Activated CD4-positive, alpha-beta T cell treated with anti-CD3 and anti-CD28 coated beads, Interleukin-2, amount 50 U/mL, for 4 hours (primary cell): ENCODE results near the gene TMEM119.
"Not testable (repeated sequence)": the region's sequence is repeated elsewhere in the genome, so short reads cannot be mapped to it uniquely, and the experiment has no call there.

Source experiments
- DNase-seq, 2 experiments: peaks; one replicate each; pipeline ENCODE4 v3.0.0-alpha.2; 2020

Gene TMEM119

DNA sequence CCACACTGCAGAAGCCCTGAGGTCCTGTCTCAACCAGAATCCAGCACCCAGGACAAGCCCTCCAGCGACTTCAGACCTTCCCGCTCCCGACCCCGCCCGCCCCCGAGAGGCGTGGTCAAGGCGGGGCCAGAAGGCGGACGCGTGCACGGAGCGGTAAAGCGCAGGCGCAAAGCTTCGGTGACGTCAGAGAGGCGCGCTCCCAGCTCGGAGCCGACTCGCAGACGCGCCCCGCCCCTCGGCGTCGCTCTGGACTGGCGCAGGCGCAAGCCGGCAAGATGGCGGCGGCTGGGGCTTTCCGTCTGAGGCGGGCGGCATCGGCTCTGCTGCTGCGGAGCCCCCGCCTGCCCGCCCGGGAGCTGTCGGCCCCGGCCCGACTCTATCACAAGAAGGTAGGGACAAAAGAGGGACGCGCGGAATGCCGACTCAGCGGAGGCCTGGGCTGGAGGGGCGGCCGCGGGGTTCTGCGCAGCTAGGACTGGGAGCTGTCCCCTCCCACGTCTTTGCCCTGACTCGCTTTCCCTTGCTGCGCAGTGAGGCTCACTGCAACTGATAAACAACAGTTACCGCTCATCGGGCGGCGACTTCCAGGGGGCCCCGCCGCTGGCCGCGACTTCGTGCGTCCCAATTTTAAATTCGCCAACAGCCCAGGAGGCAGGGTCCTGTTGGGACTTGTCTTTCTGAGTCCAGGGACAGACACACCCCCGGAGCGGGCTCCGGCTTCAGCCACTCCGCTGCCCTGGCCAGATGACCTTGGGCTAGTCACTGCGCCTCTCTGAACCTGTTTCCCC is 35.3 kb downstream of the TMEM119 start, which contains the start of gene ISCU:
TSS of gene ISCU (plus strand) at position 249 of the 788 bp plus-strand sequence. CDS start at position 276, 27 bp downstream.
- DNase-seq: peak; percentile 97 to 98

GRCh38 chr12:108561852-108562347 is 36.0 kb downstream of the TMEM119 start:
- no peak for DNase-seq

GRCh38 chr12:108560752-108561719 is 36.8 kb downstream of the TMEM119 start, which contains the start of gene SART3:
Gene SART3, minus strand, starts transcription at chr12:108561173. Its CDS starts 19 bp downstream, at chr12:108561154.
- DNase-seq: peak; percentile 76 to 77

- no peak for DNase-seq
These were observed 37.6 kb downstream of the TMEM119 start for GRCh38 chr12:108560321-108560721.

GRCh38 chr12:108559748-108560147 is 38.1 kb downstream of the TMEM119 start:
- no peak for DNase-seq

DNA sequence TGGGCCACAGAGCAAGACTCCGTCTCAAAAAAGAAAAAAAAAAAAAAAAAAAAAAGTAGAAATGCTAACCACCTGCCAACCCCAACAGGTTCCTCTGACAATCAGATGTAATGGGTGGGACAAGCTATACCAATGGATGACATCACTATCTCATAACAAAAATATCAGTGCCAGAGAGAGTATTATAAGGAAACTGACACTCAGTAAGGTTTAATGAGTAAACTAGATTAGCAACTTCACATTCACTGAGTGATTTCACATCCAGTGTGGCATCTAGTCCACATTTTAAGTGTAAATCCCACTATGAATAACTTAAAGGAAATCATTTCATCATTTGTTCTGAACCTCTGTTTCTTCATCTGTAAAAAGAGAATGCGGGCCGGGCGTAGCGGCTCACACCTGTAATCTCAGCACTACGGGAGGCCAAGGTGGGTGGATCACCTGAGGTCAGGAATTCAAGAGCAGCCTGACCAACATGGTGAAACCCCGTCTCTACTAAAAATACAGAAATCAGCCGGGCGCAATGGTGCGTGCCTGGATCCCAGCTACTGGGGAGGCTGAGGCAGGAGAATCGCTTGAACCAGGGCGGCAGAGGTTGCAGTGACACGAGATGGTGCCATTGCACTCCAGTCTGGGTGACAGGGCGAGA is 38.8 kb downstream of the TMEM119 start:
- no peak for DNase-seq

DNA sequence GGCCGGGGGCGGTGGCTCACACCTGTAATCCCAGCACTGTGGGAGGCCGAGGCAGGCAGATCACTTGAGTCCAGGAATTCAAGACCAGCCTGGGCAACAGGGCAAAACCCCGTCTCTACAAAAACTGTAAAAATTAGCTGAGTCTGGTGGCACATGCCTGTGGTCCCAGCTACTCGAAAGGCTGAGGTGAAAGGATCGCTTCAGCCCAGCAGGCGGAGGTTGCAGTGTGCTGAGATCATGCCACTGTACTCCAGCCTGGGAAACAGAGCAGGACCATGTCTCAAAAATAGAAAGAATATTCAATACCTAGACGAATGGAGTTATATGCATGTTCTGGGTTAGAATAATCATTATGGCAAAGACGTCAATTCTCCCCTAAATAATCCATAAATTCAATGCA is 42.5 kb downstream of the TMEM119 start:
- DNase-seq: not testable (repeated sequence)

DNA sequence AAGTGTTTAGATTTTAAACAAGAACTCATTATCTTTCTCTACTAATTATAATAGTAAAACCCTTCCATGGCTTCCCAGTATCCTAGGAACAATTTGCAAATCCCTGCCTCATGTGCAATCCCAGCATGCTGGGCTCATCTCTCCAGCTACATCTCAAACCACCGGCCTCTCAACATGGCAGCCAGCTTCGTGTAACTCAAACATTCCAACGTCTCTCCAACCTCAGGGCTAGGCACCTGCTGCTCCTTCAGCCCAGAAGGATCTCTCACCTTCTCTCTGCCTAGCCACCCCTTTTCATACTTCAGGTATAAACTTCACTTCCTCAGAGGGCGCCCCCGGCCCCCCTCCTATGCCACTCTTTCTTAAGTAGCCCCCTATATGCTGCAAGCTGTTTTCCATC is 44.1 kb downstream of the TMEM119 start:
- no peak for DNase-seq

- DNase-seq: no peak
These were observed 46.3 kb downstream of the TMEM119 start for GRCh38 chr12:108551535-108551934.

- DNase-seq: no peak
These were observed 48.8 kb downstream of the TMEM119 start for GRCh38 chr12:108548954-108549521.

GRCh38 chr12:108547686-108548085 is 50.2 kb downstream of the TMEM119 start:
- DNase-seq: no peak

- DNase-seq: no peak
These were observed 54.2 kb downstream of the TMEM119 start for GRCh38 chr12:108543652-108544051.

DNA sequence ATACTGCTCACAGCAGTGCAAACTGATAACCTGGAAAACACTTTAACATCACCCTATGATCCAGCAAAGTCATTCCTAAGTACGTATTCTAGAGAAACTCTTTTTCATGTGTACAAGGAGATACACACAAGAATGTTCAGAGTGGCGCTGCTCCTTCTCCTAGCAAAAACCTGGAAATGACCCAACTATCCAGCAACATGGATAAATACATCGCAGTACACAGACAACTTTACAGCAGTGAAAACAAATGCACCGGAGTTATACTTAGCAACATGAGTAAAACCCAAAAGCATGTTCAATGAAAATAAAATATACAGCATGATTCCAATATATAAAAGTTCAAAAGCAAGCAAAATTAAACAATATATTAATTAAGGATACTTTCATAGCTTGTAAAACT is 55.6 kb downstream of the TMEM119 start:
- DNase-seq: no peak
